ENCODE data around the gene ZBTB25.

ZBTB25 gene

GRCh38 chr14:64421166-64421565, 82.5 kb downstream of the ZBTB25 start:
- Histone ChIP-seq H3K9me3 (ENCODE audit: insufficient read depth, low read length) (no peaks in the 10 kb centered on the region), H3K4me3 (ENCODE audit: low read length) (no peak overlapping the region), H3K36me3 (replicated peaks; ENCODE audit: low read depth, low read length) (peaks cover 74% of the 10 kb centered on the region), H3K4me2 (ENCODE audit: low read length) (no peak overlapping the region), H3K4me1 (ENCODE audit: low read length) (no peaks in the 10 kb centered on the region), H3K27ac (ENCODE audit: low read length) (no peak overlapping the region), H3K9ac (ENCODE audit: low read length) (no peak overlapping the region), H3K27me3 (ENCODE audit: low read depth, low read length) (no peaks in the 10 kb centered on the region), H2AFZ (ENCODE audit: low read depth, low read length) (no peak overlapping the region), H4K20me1 (ENCODE audit: insufficient read depth, low read length) (no peaks in the 10 kb centered on the region), H3K79me2 (ENCODE audit: low read length) (no peaks in the 10 kb centered on the region)
- TF ChIP-seq EZH2phosphoT487 (IDR thresholded peaks at IDR 0.05; ENCODE audit: low read depth) (no peak), CTCF (IDR thresholded peaks at IDR 0.05; ENCODE audit: low read depth, low read length) (no peak)

- no peak overlapping the region for H3K9ac ChIP-seq (ENCODE audit: low read length)
- no peaks in the 10 kb centered on the region for H4K20me1 ChIP-seq (ENCODE audit: insufficient read depth, low read length)
- H3K79me2 ChIP-seq (ENCODE audit: low read length): no peaks in the 10 kb centered on the region
- TF ChIP-seq CTCF (IDR thresholded peaks at IDR 0.05; ENCODE audit: low read depth, low read length): no peak
- TF ChIP-seq EZH2phosphoT487 (IDR thresholded peaks at IDR 0.05; ENCODE audit: low read depth): no peak
- H2AFZ ChIP-seq (ENCODE audit: low read depth, low read length): no peak overlapping the region
- H3K9me3 ChIP-seq (ENCODE audit: insufficient read depth, low read length): no peaks in the 10 kb centered on the region
- H3K36me3 ChIP-seq (replicated peaks; ENCODE audit: low read depth, low read length): peaks cover 70% of the 10 kb centered on the region
- no peak overlapping the region for H3K4me3 ChIP-seq (ENCODE audit: low read length)
- H3K4me1 ChIP-seq (ENCODE audit: low read length): no peaks in the 10 kb centered on the region
- H3K4me2 ChIP-seq (ENCODE audit: low read length): no peak overlapping the region
- no peak overlapping the region for H3K27ac ChIP-seq (ENCODE audit: low read length)
- no peaks in the 10 kb centered on the region for H3K27me3 ChIP-seq (ENCODE audit: low read depth, low read length)
These were observed 84.6 kb downstream of the ZBTB25 start for GRCh38 chr14:64419003-64419402.

DNA sequence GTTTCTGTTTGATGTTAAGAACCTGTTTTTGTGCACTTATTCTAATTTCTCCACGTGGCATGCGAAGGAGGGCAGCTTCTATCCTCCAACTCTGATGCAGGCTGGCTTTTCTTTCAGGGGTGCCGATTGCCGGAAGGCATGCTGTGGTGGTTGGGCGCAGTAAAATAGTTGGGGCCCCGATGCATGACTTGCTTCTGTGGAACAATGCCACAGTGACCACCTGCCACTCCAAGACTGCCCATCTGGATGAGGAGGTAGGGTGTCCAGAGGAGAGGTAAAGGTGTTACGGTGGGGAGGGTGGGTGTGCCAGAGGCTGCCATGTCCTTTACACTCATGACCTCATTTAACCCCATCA, 85.9 kb downstream of the ZBTB25 start:
- Histone ChIP-seq H3K4me1 (ENCODE audit: low read length) (no peaks in the 10 kb centered on the region), H3K9ac (ENCODE audit: low read length) (no peak overlapping the region), H2AFZ (ENCODE audit: low read depth, low read length) (no peak overlapping the region), H3K27ac (ENCODE audit: low read length) (no peak overlapping the region), H3K27me3 (ENCODE audit: low read depth, low read length) (no peaks in the 10 kb centered on the region), H3K4me2 (ENCODE audit: low read length) (no peak overlapping the region), H4K20me1 (ENCODE audit: insufficient read depth, low read length) (no peaks in the 10 kb centered on the region), H3K9me3 (ENCODE audit: insufficient read depth, low read length) (no peaks in the 10 kb centered on the region), H3K79me2 (ENCODE audit: low read length) (no peaks in the 10 kb centered on the region), H3K36me3 (replicated peaks; ENCODE audit: low read depth, low read length) (peaks cover 68% of the 10 kb centered on the region), H3K4me3 (ENCODE audit: low read length) (no peak overlapping the region)
- no peak for TF ChIP-seq EZH2phosphoT487 (IDR thresholded peaks at IDR 0.05; ENCODE audit: low read depth)
- TF ChIP-seq CTCF (IDR thresholded peaks at IDR 0.05; ENCODE audit: low read depth, low read length): no peak

GRCh38 chr14:64417055-64417770, 86.4 kb downstream of the ZBTB25 start:
- no peaks in the 10 kb centered on the region for H3K9me3 ChIP-seq (ENCODE audit: insufficient read depth, low read length)
- no peak overlapping the region for H2AFZ ChIP-seq (ENCODE audit: low read depth, low read length)
- peaks cover 64% of the 10 kb centered on the region for H3K36me3 ChIP-seq (replicated peaks; ENCODE audit: low read depth, low read length)
- no peak overlapping the region for H3K4me2 ChIP-seq (ENCODE audit: low read length)
- TF ChIP-seq CTCF (IDR thresholded peaks at IDR 0.05; ENCODE audit: low read depth, low read length): no peak
- no peak for TF ChIP-seq EZH2phosphoT487 (IDR thresholded peaks at IDR 0.05; ENCODE audit: low read depth)
- no peaks in the 10 kb centered on the region for H3K27me3 ChIP-seq (ENCODE audit: low read depth, low read length)
- no peaks in the 10 kb centered on the region for H3K79me2 ChIP-seq (ENCODE audit: low read length)
- no peak overlapping the region for H3K9ac ChIP-seq (ENCODE audit: low read length)
- no peaks in the 10 kb centered on the region for H4K20me1 ChIP-seq (ENCODE audit: insufficient read depth, low read length)
- no peak overlapping the region for H3K27ac ChIP-seq (ENCODE audit: low read length)
- H3K4me3 ChIP-seq (ENCODE audit: low read length): no peak overlapping the region
- H3K4me1 ChIP-seq (ENCODE audit: low read length): no peaks in the 10 kb centered on the region

Data from OCI-LY3 (cell line).